Activated T-helper 1 cell treated with Interleukin-2 at 50 U/mL for 16 hours (primary cell): ENCODE data around the gene ATG2A.
A peak's percentile ranks its signal among the peaks of the same experiment; 100 is the strongest.

Source experiments
- DNase-seq: peaks from one replicate; pipeline ENCODE4 v3.0.0-alpha.2; 2020; ENCODE audit warnings: low read depth

The ATG2A gene

GRCh38 chr11:64923944-64924909 is 7.2 kb upstream of the ATG2A start, which contains the start of gene PPP2R5B:
TSS of gene PPP2R5B (plus strand) at chr11:64924689. CDS start at chr11:64925735, 1,046 bp downstream.
- peak; percentile 86 for DNase-seq

- DNase-seq, result no peak
These were observed 6.2 kb upstream of the ATG2A start for GRCh38 chr11:64923151-64923661.

GRCh38 chr11:64921384-64921783 is 4.4 kb upstream of the ATG2A start:
- no peak for DNase-seq

- no peak for DNase-seq
These were observed 3.1 kb upstream of the ATG2A start for GRCh38 chr11:64920124-64920523.

GRCh38 chr11:64919627-64920026 is 2.6 kb upstream of the ATG2A start:
- no peak for DNase-seq

- DNase-seq, result no peak
These were observed 1.0 kb upstream of the ATG2A start for GRCh38 chr11:64918017-64918416.

- no peak for DNase-seq
These were observed 620 bp upstream of the ATG2A start for GRCh38 chr11:64917663-64917995.

- peak; percentile 24 for DNase-seq
These were observed 802 bp downstream of the ATG2A start for GRCh38 chr11:64916040-64916774.

GRCh38 chr11:64915376-64915887 is 1.6 kb downstream of the ATG2A start:
- DNase-seq, result no peak

- no peak for DNase-seq
These were observed 2.9 kb downstream of the ATG2A start for GRCh38 chr11:64914123-64914522.

- DNase-seq, result no peak
These were observed 3.8 kb downstream of the ATG2A start for GRCh38 chr11:64913171-64913727.

- no peak for DNase-seq
These were observed 5.3 kb downstream of the ATG2A start for GRCh38 chr11:64911689-64912088.

- no peak for DNase-seq
These were observed 5.9 kb downstream of the ATG2A start for GRCh38 chr11:64911142-64911541.

GRCh38 chr11:64910451-64911093 is 6.4 kb downstream of the ATG2A start:
- DNase-seq, result no peak

GRCh38 chr11:64909653-64910343 is 7.2 kb downstream of the ATG2A start:
- no peak for DNase-seq

- DNase-seq, result no peak
These were observed 8.2 kb downstream of the ATG2A start for GRCh38 chr11:64908766-64909165.

- no peak for DNase-seq
These were observed 10.7 kb downstream of the ATG2A start for GRCh38 chr11:64906314-64906635.

GRCh38 chr11:64905516-64906313 is 11.3 kb downstream of the ATG2A start:
- no peak for DNase-seq

- DNase-seq, result no peak
These were observed 13.6 kb downstream of the ATG2A start for GRCh38 chr11:64903291-64903833.
